ENCODE data around the gene ZFP62.
"Not testable (repeated sequence)": the region's sequence is repeated elsewhere in the genome, so short reads cannot be mapped to it uniquely, and the experiment has no call there.

The ZFP62 gene

DNA sequence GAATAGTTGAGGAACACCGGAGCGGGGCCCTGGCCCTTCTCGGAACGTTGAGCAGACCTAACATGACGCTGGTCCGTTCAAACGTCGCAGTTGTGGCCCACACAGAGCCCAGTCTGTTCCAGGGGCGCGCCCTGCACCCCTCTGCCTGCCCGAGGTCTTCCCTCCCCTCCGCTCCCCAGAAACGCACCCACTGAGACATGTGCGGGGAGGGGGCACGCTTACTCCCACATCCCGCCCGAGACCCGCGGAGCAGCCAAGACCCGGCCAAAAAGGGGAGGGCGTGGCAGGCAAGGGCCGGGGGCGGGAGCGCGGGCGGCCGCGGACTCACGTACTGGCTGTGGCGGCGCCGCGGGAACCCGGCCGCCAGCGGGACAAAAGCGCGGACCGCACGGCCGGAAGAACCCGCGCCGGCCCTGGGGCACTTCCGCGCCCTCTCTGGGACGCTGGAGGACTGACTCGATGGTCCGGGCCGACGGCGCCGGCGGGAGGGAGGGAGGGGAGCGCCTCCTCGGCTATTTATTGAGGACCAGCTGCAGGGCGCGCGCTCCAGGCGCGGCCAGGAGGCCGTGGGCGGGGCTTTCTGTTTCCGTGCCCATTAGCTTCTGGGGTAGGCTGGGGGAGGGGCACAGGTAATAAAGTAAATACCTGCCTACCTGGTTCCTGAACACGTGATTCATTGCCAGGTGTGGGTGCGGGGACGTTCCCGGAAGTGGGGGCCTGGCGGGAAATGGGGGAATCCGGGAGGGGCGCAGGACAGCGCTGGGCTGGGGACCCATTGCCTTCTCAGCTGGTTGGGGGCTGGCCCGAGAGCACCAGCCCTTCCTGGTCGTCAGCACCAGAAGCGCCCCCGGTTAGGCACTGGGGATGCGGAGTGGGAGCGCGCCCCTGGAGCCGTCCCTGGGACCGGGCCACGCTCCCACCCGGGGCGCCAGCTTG is at the start of gene ZFP62:
TSS of gene ZFP62 (minus strand) at position 390 of the 936 bp plus-strand sequence. CDS start at position 333, 57 bp downstream.
- FAIRE-seq, result no peak

DNA sequence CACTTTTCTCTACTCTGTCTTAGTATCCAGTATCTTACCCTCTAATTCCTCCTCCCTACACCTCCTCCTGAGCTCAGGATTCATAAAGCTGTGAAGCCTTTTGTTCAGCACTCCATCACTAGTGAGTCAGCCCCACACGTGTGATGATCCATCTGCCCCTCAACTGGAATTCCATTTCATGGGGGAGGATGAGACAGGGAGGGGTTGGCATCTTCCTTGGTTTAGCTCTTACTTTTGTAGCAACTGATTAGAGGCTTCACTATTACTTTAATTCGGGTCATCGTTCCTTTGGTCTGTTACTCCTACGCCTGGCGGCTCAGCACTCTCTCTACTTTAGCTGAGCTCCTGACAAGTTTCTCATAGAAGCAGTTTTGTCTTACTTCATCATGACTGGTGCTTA is 49.7 kb upstream of the ZFP62 start:
- no peak for FAIRE-seq

DNA sequence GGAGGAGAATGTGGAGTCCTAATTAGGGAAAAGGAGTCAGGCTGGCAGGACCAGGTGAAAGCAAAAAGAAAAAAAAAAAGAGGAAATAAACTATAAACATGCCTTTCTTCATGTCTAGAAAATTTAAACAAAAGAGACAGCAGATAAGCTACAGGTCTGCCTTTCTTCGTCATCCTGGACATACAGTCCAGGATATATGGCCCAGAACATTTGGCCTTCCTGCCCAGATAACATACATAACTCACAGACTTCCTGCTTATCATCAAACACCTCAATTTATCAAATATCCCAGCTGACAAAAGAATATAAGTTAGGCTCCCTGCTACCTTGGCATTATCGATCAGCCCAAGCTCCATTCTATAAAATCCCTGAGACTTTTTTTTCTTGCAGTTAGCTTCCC is 49.1 kb upstream of the ZFP62 start:
- FAIRE-seq, result no peak

DNA sequence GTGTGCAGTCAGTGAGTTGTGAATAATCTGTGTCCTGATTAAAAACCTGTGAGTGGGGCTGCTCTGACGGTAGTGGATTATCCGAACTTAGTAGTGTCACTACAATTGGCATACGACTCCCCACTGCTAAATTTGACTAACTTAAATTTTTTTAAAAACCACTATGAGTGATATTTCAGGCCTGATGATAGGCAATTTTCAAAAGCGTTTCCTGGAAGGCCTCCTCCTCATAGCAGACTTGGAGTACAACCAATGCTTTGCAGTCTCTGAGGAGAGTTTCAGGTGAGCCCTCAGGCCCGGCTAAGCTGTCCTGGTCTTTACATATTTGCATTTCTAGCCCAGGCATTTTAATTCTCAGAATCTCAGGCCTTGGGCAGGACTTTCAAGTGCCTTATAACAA is 48.7 kb upstream of the ZFP62 start:
- no peak for FAIRE-seq

DNA sequence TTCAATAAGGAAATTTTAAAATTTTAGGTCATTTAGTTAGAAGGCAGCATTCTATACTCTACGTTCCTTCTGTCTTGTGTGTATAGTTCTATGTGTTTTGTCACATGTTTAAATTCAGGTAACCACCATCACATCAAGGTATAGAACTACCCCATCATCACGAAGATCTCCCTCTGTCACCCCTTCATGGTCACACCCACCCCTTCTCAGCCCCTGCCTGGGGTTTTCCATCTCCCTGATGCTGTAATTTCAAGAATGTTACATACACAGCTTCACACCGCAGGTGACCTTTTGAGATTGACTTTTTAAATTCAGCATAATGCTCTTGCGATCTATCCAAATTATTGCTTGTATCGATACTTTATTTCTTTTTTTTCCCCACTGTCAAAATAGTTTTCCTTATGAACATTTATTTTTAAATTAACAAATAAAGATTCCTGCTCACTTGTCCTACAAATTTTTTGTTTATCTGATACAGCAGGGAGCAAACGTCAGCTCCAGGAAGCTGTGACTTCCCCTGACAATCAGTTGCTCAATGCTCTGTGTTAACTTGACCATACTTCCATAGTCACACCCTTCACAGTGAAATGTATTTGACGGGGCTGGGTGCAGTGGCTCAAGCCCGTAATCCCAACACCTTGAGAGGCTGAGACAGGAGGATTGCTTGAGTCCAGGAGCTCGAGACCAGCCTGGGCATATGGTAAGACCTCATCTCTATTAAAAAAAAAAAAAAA is 48.1 kb upstream of the ZFP62 start:
- FAIRE-seq, result no peak

DNA sequence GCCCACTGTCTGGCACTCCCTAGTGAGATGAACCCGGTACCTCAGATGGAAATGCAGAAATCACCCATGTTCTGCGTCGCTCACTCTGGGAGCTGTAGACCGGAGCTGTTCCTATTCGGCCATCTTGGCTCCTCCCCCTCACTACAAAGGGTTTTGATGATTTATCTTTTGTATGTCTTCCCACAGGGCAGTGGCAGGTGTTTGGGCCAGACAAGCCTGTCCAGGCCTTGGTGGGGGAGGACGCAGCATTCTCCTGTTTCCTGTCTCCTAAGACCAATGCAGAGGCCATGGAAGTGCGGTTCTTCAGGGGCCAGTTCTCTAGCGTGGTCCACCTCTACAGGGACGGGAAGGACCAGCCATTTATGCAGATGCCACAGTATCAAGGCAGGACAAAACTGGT is 47.3 kb upstream of the ZFP62 start:
- FAIRE-seq, result no peak

DNA sequence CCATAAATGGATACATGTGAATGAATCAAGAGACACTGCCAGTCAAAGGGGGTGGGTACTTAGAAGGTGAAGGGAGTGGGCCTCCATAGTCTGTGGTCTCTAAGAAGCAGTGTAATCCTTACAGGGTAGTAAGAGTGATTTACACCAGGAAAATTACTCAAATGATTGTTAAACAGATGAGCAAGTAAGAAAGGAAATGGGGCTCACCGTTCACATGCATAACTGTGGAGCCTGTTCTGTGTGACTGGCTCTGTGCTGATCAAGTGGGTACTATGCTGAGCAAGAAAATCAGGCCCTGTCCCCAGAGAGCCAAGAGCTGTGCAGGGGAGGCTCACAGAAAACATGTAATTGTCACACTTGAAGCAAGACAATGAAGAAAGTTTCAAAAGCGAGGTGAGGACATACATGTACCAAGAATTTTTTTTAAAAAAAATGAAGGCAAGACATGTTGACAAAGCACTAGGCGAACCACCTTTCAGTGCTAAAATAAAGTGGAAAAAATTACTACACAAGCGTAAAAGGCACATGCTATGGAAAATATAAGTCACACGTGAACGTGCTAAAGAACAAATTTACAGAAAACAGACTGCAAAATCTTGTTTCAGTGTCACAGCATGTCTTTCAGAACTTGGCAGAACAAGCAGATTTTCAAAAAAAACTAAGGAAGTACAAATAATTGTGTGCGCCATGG is 40.4 kb upstream of the ZFP62 start:
- FAIRE-seq, result no peak

DNA sequence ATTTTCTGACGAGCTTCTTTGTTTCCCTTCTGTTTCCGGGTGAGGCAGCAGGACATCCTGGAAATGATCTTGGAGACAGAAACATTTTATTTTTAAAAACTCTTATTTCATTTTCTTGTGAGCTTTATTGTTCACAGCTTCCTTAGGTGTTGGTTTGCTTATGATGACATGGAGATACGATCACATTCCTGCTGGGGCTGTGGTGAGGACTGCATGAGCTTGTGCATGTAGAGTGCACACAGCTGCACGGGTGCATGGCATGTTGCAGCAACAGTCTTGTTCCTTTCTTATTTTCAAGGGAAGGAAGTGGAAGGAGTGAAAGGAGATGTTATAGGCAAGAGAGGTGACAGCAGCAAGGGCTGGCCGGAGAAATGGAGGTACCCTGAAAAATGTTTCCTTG is 39.1 kb upstream of the ZFP62 start:
- no peak for FAIRE-seq

DNA sequence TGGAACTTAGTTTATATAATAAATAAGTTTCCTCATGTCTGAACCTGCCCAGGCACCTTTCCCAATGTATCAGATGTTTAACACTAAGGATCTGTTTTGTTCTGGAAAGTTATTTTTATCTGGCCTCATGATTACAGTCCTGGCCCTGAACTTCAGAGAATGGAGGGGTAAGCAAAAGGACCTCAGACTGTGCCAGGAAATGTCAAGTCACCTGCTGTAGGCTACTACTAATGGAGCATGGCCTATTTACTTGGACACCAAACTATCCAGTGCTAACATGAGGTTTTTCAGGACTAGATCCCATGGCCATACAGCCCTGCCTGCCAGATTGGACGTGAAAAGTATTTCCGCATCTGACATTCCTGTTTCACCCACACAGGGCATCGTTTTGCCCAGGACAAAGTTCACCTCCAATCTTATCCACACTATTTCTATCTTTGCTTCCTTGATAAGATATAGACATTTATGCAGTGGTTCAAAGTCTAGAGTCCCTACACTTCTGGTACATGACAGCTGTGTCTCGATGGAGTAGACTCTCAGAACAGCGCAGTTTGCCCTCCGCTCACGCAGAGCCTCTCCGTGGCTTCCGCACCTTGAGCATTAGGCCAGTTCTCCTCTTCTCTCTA is 37.7 kb upstream of the ZFP62 start, which contains the start of gene BTNL8:
TSS of gene BTNL8 (plus strand) at position 539 of the 626 bp plus-strand sequence. CDS start 152 bp downstream, outside the sequence.
- no peak for FAIRE-seq

DNA sequence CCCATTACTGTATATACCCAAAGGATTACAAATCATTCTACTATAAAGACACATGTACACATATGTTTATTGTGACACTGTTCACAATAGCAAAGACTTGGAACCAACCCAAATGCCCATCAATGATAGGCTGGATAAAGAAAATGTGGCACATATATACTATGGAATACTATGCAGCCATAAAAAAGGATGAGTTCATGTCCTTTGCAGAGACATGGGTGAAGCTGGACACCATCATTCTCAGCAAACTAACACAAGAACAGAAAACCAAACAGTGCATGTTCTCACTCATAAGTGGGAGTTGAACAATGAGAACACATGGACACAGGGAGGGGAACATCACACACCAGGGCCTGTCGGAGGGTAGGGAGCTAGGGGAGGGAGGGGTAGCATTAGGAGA is 34.3 kb upstream of the ZFP62 start:
- FAIRE-seq, result not testable (repeated sequence)

DNA sequence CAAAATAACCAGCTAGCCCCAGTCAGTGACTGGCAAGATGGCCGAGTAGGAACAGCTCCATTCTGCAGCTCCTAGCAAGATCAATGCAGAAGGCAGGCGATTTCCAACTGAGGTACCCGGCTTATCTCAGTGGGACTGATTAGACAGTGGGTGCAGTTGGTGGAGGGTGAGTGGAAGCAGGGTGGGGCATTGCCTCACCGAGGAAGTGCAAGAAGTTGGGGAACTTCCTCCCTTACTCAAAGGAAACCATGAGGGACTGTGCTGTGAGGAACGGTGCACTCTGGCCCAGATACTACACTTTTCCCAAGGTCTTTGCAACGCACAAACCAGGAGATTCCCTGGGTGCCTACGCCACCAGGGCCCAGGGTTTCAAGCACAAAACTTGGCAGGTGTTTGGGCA is 28.3 kb upstream of the ZFP62 start:
- FAIRE-seq, result no peak

DNA sequence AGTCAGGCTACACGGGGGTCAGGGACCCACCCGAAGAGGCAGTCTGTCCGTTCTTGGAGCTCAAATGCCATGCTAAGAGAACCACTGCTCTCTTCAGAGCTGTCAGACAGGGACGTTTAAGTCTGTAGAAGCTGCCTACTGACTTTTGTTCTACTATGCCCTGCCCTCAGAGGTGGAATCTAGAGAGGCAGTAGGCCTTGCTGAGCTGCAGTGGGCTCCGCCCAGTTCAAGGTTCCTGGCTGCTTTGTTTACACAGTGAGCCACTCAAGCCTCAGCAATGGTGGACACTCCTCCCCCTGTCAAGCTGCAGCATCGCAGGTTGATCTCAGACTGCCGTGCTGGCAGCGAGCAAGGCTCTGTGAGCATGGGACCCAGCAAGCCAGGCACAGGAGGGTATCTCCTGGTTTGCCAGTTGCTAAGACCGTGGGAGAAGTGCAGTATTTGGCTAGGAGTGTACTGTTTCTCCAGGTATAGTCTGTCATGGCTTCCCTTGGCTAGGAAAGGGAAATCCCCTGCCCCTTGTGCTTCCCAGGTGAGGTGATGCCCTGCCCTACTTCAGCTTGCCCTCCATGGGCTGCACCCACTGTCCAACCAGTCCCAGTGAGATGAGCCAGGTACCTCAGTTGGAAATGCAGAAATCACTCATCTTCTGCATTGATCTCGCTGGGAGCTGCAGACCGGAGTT is 24.9 kb upstream of the ZFP62 start:
- FAIRE-seq, result not testable (repeated sequence)

DNA sequence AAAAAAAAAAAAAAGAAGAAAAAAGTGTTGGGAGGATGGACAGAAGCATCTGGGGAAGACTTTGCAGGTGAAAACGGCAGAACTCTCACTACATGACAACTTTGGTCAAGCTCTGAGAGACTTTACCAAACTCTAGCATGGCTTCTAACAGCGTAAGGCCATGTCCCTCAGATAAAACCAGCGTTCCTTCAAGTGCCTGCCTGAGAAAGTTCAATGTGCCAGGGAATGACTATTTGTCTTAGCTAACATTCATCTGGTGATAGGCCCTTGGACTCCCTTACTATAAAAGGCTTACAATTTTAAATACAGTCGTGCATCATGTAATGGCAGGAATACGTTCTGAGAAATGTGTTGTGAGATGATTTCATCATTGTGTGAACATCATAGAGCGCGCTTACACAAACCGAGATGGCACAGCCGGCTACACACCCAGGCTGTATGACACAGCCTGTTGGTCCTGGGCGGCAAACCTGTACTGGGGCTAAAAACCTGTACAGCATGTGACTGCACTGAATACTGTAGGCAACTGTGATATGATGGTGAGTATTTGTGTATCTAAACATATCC is 14.9 kb upstream of the ZFP62 start:
- FAIRE-seq, result no peak

DNA sequence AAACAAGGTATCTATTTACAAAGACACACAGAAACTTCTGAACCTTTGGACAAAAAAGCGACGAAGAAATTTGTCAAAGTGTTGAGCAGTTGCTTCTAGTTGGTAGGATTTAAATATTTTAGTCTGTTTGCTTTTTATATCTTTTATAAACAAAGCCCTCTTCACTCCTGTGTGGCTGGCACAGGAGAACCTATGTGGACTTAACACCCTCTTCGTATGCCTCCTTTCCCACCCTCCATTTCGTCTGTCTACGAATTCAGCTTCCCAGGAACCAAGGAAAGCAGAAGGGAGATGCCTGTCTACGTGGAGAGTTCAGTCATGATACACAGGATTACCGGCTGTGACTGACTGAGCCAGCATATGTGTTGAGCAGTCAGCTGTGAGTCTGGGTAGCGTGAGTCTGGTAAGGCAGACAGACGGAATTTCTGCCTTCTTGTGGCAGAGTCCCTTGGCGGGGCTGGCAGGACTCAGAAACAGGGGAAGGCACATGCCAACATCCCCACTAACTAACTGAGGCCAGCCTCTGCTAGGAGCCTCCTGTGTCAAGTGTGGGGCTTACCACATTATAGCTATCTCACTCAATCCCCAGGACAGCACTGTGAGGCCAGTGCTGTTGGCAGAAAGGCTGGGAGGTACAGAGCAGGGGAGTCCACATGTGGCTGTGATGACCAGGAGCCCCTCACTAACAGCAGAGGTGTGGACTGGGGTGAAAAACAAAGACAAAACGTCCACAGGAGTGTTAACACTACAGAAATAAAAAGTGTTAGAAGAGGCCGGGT is 13.9 kb upstream of the ZFP62 start:
- FAIRE-seq, result no peak

DNA sequence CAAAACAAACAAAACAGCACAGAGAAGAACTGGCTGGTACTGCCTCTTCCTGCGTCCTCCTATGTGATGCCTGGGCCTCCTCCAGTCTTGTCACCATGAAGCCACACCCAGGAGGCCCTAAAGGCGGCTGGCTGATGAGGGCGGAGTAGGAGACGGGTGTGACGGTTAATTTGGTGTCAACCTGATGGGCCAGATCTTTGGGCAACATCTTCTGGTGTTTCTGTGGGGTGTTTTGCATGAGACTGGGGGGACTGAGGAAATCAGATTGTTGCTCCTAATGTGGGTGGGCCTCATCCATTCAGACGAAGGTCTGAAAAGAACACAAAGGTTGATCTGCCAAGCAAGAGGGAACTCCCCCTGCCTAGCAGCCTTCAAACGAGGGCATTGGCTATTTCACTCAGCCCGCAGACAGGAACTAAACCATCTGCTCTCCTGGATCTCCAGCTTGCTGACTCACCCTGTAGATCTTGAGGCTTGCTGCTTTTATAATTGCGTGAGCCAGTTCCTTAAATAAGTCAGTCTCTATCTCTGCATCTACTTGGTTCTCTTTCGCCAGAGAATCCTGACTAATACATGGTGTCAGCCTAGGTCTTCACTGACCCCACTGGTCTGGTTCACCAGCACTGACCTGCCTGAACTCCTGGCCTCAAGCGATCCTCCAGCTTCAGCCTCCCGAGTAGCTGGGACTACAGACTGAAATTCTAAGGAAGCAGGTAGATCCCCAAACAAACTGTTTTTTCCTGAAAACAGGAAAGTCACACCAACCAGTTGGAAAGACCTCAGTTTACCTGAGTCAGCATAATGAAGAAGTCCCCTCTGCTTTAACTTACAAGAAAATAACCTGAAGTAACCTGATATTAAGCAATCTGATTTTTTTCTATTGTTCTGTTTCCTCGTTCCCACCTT is 12.8 kb upstream of the ZFP62 start:
- no peak for FAIRE-seq

DNA sequence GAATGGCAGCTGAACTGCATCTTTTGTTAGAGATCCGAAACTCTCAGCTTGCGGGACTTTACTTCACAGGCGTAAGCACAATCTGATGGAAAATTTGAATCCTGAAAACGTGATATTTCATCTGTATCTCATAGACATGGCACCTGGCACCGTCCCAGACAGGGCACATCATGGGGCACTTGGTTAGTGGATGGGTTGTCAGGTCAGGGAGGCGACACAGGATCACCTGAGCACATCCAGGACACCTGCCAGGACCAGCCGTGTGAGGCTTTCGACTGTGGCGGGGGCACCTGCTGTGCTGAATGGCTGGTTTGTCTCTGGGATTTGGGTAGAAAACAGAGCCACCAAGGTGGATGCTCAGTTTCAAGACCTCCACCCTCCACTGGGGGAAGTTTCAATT is 11.3 kb upstream of the ZFP62 start:
- FAIRE-seq, result no peak

DNA sequence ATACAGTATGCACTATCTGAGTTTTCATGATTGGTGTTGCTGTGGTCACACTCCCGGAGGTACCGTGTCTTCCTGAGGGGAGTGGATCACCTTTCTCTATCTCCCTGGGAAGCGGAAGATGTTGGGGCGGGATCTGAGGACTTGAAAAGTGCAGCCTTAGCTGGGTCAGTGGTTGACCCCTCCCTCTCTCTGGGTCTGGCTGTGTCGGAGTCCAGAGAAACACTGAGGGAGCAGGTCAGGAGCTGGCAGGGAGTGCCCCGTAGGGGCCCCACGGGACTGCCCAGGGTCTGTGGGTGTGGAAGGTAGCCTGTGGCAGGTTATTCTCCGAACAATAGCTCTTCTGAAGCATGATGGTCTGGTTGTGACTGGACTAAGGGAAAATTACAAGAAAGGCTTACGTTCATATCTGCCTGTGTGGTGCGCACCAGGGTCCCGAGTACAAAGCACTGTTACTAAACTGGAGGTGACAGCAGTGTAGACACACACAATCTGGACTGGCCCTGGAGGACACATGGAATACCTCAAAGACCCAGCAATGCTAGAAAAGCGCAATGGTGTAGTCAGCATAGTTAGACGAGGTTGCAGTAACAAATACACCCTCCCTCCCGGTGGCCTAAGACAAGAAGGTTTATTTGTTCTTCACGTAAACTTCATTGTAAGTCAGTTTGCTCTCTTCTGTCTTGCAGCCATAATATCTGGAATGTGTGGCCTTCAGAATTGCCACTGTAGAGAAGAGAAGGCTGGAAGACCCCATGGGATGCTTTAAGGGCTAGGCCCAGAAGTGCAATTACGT is 9.4 kb upstream of the ZFP62 start:
- FAIRE-seq, result no peak

DNA sequence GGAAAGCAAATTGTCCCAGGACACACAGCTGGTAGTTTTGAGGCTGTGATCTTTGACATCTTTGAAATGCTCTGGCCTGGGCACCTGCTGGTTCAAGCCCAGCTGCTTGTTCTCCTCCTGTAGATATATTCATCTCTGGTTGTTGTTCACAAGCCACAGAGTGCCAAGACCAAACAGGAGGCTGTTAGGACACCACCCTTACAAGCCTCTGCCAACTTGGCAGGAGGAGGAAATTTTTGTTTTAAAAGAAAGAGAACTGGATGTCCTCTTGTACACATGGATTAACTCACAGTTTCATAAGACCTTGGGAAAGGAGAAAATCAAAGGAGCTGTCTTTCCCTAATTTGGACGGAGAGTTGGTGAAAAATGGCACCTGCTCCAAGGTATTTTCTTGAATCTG is 8.5 kb upstream of the ZFP62 start:
- FAIRE-seq, result no peak

DNA sequence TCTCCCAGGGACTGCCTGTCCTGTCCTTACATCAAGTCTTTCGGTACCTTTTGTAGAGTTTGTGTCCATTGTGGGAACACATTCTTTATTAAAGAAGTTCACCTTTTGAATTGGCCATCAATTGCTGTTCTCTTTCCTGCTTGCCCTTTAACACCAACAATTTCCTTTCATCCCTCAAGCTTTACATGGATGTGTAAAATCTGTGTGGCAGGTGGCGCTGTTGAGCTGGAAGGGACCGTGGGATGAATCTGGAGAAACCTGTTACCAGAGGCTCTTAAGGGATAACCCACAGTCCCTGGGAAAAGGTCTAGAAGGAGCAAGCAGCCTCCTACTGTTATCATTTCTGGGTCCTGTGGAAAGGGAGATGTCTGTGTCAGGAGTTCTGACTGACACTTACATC is 7.9 kb upstream of the ZFP62 start:
- peak; percentile 78 for FAIRE-seq
